GM19328 (cell line): ENCODE data around the gene CNGB1.
"Not testable (repeated sequence)": the region's sequence is repeated elsewhere in the genome, so short reads cannot be mapped to it uniquely, and the experiment has no call there.

ENCODE experiments used
- ATAC-seq: cut with Tn5 transposase; IDR thresholded peaks from one replicate; pipeline ENCODE4 v1.9.1; 2021; ENCODE audit warnings: mild to moderate bottlenecking, moderate library complexity; ENCODE audit not compliant: unreplicated experiment

The CNGB1 gene

DNA sequence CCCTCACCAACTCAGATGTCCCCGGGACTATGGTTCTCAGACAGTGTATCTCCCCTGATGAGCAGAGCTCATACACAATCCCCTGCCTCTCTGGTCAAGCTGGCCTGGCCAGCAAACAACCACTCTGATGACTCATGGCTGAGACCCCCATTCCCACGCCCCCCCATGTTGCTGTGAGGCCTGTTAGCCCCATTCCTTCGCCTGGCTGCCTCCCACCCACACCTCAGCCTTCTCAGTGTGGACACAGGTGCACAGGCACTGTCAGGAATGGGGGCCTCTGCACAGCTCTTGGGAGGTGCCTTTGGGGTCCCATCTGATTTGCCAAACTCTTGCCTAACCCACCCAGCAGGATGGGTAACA, 80.2 kb downstream of the CNGB1 start:
- ATAC-seq = no peak

- no peak for ATAC-seq
These were observed 80.8 kb downstream of the CNGB1 start for GRCh38 chr16:57889960-57890751.

GRCh38 chr16:57889522-57889921, 81.4 kb downstream of the CNGB1 start:
- ATAC-seq = no peak

DNA sequence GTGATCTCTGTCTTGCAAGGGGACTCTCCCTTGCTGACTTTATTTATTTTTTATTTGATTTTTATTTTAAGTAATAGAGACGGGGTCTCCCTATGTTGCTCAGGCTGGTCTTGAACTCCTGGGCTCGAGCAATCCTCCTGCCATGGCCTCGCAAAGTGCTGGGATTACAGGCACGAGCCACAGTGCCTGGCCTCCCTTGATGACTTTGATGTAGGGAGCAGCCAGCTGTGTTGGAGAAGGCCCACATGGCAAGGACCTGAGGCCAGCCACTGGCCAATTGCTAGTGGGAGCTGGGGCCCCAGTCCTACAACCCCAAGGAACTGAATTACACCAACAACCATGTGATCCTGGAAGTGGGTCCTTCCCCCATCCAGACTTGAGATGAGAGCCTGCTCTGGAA, 81.8 kb downstream of the CNGB1 start:
- ATAC-seq = no peak

GRCh38 chr16:57888128-57888527, 82.8 kb downstream of the CNGB1 start:
- no peak for ATAC-seq

GRCh38 chr16:57887711-57888110, 83.2 kb downstream of the CNGB1 start:
- no peak for ATAC-seq

DNA sequence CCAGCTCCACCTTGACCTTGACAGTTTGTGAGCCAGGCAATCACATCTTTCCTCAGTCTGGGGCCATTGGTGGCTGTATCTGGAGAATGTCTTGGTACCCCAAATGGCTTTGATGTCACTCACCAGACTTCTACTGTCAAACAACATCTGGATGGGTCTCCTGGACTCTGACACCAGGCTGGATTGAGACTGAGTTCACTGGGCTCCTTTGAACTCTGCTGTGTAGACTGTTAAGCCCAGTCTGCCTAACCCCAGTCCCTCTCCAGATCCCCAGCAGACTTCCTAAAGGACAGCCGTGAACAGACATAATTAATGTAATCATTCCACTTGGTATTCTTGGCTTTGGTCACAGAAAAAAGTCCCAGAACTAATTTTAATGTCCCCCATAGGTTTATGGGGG, 84.5 kb downstream of the CNGB1 start:
- ATAC-seq = no peak

- no peak for ATAC-seq
These were observed 86.2 kb downstream of the CNGB1 start for GRCh38 chr16:57884655-57885133.

DNA sequence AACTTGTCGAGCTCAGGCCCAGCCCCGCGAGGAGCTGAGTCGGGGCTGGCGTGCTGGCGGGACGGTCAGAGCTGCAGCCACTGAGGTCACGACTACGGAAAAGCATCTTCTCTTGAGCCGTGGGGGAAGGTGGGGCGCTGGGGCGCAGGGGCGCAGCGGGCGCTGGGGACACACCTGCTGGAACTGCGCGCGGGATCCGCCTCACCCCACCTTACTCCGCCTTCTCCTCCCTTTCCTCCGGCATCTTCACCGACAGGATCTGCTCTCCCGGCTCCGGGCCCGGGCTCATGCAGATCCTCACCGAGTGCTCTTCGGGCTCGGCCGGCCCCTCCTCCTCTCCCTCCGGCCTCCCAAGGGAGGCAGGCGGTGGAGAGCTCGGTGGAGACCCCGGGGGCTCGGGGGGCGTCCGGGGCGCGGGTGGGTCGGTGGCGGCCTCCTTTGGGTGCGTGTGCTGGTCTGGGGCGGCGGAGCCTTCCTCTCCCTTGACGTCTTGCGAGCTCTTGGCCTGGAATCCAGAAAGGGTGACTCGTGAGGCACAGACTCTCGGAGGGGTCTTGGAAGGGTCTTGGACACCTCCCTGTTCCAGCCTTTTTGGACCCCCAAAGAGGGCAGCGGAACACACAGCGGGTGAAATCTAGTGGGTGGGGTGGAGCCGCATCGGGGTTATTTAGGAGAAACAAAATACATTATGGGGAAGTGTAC, 86.8 kb downstream of the CNGB1 start:
- ATAC-seq = no peak

DNA sequence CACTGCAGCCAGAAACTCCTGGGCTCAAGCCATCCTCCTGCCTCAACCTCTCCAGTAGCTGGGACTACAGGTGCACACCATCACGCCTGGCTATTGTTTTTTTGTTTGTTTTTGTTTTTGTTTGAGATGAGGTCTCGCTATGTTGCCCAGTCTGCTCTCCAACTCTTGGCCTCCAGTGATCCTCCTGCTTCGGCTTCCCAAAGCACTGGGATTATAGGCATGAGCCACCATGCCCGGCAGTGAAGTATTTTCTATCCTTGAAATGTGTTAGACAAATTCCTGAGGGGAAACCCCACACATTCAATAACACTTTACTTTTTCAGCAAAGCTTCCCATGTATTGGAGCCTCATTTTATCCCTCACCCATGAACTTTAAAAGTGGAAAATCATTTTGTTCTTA, 87.4 kb downstream of the CNGB1 start:
- ATAC-seq = no peak

DNA sequence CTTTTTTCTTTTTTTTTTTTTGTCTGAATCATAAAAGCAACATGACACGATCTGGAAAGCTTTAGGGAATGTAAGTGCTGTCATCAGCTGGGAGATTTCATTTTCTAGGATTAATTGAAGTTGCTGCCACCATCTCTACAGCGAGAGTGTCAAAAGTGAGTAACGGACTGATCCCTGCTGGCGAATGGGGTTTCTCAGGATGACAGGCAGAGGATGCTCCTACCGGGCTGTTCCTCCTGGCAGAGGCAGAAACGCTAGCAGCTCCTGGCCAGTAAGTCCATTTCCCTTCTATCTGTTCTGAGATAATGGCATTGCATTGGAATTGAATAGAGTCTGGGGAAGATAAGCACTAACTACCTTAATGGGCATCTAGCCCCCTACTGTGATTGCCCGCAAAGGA, 88.1 kb downstream of the CNGB1 start:
- ATAC-seq = no peak

DNA sequence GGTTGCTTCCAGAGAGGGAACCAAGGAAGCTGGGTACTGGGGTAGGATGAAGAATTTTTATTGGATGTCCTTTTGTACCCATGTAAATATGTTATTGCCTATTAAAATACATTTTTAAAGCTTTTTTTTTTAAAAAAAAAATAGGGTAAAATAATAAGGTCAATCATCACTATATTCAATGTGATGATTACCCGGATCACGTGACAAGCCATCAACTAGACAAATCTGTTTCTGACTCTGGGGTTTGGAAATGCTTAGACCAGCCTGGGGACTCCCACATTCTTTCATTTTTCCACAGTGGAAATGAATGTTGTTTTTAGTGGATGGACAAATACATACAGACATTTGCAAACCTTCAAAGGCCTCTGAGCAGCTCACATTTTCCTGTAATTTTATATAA, 88.7 kb downstream of the CNGB1 start:
- ATAC-seq = no peak

DNA sequence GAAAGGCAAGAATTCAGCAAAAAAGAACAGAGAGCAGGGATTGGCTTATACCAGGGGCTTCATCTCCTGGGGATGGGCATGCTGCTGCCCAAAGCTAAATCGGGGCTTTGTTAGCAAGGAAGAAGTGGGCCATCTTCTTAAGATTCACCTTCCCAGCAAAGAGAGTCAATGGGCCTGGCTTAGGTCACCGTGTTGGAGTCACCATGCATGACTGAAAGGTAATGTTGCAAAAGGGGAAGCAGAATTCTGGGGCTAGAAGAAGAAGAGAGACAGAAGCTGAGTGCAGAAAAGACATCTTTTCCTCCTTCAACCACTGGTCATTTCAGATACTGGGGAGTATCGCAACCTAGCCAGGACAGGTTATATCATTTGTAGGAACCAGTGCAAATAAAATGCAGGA, 92.3 kb downstream of the CNGB1 start:
- ATAC-seq = no peak

- no peak for ATAC-seq
These were observed 94.7 kb downstream of the CNGB1 start for GRCh38 chr16:57876210-57876609.

- ATAC-seq = no peak
These were observed 95.6 kb downstream of the CNGB1 start for GRCh38 chr16:57875347-57875746.

GRCh38 chr16:57873218-57873617, 97.7 kb downstream of the CNGB1 start:
- no peak for ATAC-seq

- ATAC-seq = not testable (repeated sequence)
These were observed 98.2 kb downstream of the CNGB1 start for GRCh38 chr16:57872764-57873163.

- no peak for ATAC-seq
These were observed 99.5 kb downstream of the CNGB1 start for GRCh38 chr16:57871456-57871855.

DNA sequence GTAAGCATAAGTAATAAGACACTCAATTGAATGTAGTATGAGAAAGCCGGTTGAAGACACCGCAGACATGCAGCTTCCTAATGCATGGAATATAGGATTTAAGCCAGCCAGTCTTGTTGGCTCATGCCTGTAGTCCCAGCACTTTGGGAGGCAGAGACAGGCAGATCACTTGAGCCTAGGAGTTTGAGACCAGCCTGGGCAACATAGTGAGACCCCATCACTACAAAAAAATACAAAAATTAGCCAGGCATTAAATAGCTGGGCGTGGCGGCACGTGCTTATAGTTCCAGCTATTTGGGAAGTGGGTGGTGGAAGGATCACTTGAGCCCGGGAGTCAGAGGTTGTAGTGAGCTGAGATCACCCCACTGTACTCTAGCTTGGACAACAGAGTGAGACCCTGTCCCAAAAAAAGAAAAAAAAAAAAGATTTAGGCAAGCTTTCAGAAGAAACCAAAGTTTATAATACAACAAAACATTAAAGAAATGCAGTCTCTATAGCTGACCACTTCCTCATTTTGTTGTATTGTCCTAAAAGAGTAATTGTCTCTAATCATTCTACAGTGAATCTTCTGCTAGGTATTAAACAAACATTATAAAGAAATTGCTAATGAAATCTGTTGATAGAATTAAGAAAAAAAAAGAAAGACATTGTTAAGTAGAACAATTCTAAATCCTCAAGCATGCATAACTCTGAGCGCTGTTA, 100.0 kb downstream of the CNGB1 start:
- no peak for ATAC-seq

DNA sequence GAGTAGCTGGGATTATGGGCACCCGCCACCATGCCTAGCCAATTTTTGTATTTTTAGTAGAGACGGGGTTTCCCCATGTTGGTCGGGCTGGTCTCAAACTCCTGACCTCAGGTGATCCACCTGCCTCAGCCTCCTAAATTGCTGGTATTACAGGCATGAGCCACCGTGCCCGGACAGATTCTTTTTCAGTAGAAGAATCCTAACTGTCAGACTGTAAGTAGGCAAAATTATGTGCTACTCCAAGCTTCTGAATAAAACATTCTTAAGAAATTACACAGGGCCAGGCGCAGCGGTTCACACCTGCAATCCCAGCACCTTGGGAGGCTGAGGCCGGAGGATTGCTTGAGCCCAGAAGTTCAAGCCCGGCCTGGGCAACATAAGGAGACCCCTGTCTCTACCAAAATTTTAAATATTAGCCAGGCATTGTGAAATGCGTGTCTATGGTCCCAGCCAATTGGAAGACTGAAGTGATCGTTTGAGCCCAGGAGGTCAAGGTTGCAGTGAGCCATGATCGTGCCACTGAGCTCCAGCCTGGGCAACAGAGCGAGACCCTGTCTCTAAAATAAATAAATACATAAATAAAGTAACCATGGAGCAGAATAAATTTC, 101.9 kb downstream of the CNGB1 start:
- ATAC-seq = no peak

DNA sequence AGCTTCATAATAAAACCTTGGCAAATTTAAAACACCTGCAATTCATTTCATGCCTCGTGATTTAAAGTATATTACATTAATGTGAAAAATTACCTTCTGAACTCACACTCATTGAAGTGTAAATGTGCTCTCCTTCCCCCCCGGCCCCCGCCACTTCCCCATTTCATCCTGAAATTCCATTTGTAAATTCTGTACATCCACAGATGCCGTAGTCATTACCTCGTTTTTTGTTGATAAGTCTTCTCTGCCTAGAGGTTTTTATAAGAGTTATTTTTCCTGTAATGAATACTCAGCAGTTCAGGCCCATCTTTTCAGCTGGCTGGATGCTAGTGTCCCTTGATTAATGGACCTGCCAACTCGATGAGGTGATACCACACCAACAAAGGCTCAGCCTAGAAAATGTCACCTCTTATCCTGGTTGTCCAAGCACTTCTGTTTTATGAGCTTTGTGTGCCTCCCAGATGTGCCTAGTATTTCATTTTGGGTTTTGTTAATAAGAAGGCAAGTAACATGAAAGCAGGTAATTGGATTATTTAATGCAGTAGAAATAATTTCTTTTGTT, 103.8 kb downstream of the CNGB1 start:
- ATAC-seq = no peak
